T-helper 1 cell treated with Interleukin-12 subunit alpha and Interleukin-12 subunit beta and Interleukin-4 antibody, amounts not matched to agents 30 μg/mL and 1 μg/mL, for 36 hours (primary cell): ENCODE measurements around the gene FAM149A.

Source experiments
- H3K27ac Mint-ChIP-seq: one replicate; pipeline ENCODE4 v1.8.0; 2021; ENCODE audit warnings: mild to moderate bottlenecking, mixed read lengths
- H3K27me3 Mint-ChIP-seq: one replicate; pipeline ENCODE4 v1.8.0; 2021; ENCODE audit warnings: low read depth, mixed read lengths
- H3K36me3 Mint-ChIP-seq: one replicate; pipeline ENCODE4 v1.8.0; 2021; ENCODE audit warnings: low read depth, mixed read lengths
- H3K4me1 Mint-ChIP-seq: one replicate; pipeline ENCODE4 v1.8.0; 2021; ENCODE audit warnings: low read depth, mixed read lengths
- H3K4me3 Mint-ChIP-seq: one replicate; pipeline ENCODE4 v1.8.0; 2021; ENCODE audit warnings: mild to moderate bottlenecking, moderate library complexity, mixed read lengths
- H3K9me3 Mint-ChIP-seq: one replicate; pipeline ENCODE4 v1.8.0; 2021; ENCODE audit warnings: mixed read lengths

FAM149A gene

GRCh38 chr4:186104114-186104889 is at the start of gene FAM149A:
FAM149A (plus strand) TSS chr4:186104704.
- Mint-ChIP-seq H3K4me1 (peaks cover 4% of the 10 kb centered on the region), H3K9me3 (no peaks in the 10 kb centered on the region), H3K27me3 (peaks cover 58% of the 10 kb centered on the region), H3K27ac (no peak within 1 kb of the TSS), H3K36me3 (no peaks in the 10 kb centered on the region), H3K4me3 (peak within 1 kb of the TSS; percentile 67)

- Mint-ChIP-seq H3K27ac (no peak overlapping the region), H3K4me3 (no peak overlapping the region), H3K36me3 (no peaks in the 10 kb centered on the region)
Measured at GRCh38 chr4:186058253-186058979, 46.1 kb upstream of the FAM149A start.

GRCh38 chr4:186058980-186059316 is 45.6 kb upstream of the FAM149A start:
- Mint-ChIP-seq H3K27me3 (peaks cover 10% of the 10 kb centered on the region), H3K4me1 (peaks cover 6% of the 10 kb centered on the region), H3K27ac (no peak overlapping the region)

More at GRCh38 chr4:186058253-186058979, 46.1 kb upstream of the FAM149A start:
- Mint-ChIP-seq H3K9me3 (peaks cover 8% of the 10 kb centered on the region), H3K4me1 (peaks cover 6% of the 10 kb centered on the region), H3K27me3 (peaks cover 10% of the 10 kb centered on the region)

DNA sequence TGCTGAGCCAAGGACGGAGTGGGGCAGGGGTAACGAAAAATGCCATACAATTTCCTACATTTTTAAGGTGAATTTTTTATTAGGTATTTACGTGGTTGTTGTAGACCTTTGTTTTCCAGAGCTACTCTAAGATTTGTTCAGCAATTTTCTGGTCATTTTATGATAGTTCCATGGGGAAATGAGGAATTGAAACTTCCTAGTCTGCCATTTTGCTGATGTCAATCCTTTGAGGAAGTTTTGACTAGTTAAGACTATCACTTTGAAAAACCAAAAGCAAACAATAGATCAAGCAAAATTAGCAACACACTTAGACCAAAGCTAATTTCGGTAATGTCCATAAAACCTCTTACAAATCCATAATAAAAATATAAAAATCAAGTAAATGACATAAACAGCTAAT is 42.6 kb upstream of the FAM149A start:
- H3K27me3 Mint-ChIP-seq, result peaks cover 14% of the 10 kb centered on the region
- no peak overlapping the region for H3K4me3 Mint-ChIP-seq
- no peak overlapping the region for H3K27ac Mint-ChIP-seq

More at GRCh38 chr4:186058980-186059316, 45.6 kb upstream of the FAM149A start:
- no peak overlapping the region for H3K4me3 Mint-ChIP-seq
- H3K36me3 Mint-ChIP-seq, result no peaks in the 10 kb centered on the region
- peaks cover 8% of the 10 kb centered on the region for H3K9me3 Mint-ChIP-seq

GRCh38 chr4:186067757-186068385 is 36.6 kb upstream of the FAM149A start:
- no peaks in the 10 kb centered on the region for H3K9me3 Mint-ChIP-seq
- H3K27me3 Mint-ChIP-seq, result peaks cover 21% of the 10 kb centered on the region
- H3K27ac Mint-ChIP-seq, result no peak overlapping the region
- H3K4me3 Mint-ChIP-seq, result no peak overlapping the region
- peaks cover 11% of the 10 kb centered on the region for H3K4me1 Mint-ChIP-seq
- H3K36me3 Mint-ChIP-seq, result no peaks in the 10 kb centered on the region

More for the DNA sequence above, 42.6 kb upstream of the FAM149A start:
- H3K4me1 Mint-ChIP-seq, result peaks cover 6% of the 10 kb centered on the region
- no peaks in the 10 kb centered on the region for H3K36me3 Mint-ChIP-seq
- peaks cover 8% of the 10 kb centered on the region for H3K9me3 Mint-ChIP-seq

DNA sequence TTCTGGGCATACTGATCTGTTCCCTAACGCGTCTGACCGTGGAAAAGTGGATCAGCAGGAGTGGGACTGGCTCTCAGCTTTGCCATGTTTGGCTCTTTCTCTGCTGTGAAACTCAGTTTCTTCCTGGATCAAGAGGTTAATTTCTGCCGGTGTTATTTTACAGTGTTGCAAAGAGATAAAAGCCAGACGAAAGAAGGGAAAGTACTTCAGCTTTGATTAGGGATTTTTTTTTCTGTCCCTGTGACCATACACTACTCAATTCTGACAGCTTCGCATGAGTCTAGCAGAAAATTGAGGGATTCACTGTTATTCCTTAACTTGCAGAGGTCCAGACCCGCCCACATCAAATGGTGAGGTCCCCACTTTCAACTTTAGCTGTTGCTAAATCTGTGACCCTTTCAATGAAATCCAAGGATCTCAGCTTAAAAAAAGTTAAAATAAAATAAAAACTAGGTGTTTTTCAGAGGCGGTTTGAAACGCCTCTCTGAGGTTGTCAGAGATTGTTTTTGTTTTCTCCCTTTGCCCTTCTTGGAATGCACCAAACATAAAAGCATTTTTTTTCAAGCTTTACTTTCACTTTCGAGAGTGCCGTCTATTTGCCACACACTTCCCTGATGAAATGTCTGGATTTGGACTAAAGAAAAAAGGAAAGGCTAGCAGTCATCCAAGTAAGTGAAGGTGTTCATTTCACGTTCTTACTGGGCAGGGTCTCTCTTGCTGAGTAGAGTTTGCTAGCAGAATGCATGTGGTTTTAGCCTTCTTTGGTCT is 35.7 kb upstream of the FAM149A start, which contains the start of gene TLR3:
TSS of gene TLR3 (plus strand) at position 576 of the 768 bp plus-strand sequence. CDS start 7,464 bp downstream, outside the sequence.
- Mint-ChIP-seq H3K4me3 (peak within 1 kb of the TSS; percentile 75), H3K36me3 (no peaks in the 10 kb centered on the region), H3K9me3 (no peaks in the 10 kb centered on the region), H3K4me1 (peaks cover 11% of the 10 kb centered on the region), H3K27me3 (peaks cover 21% of the 10 kb centered on the region), H3K27ac (peak within 1 kb of the TSS; percentile 1)

DNA sequence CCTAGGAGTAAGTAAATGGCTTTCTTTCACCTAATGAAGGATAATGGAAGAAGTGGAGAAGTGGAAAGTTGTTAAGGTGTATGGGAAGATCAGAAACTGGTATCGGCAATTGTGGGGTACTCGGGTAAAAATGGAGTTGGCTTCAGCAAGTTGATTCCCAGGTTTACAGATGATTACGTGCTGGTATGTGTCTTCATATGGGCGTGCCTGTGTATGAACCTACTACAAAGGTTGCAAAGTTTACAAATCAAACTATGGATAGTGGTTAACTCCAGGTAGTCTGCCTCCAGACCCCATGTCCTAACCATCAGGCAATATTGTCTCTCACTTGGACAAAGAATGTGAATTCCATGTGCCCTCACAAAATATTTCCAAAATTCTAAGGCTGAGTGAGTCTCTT is 34.8 kb upstream of the FAM149A start:
- H3K9me3 Mint-ChIP-seq, result no peaks in the 10 kb centered on the region
- H3K4me3 Mint-ChIP-seq, result no peak overlapping the region
- H3K27ac Mint-ChIP-seq, result no peak overlapping the region
- H3K36me3 Mint-ChIP-seq, result no peaks in the 10 kb centered on the region
- peaks cover 11% of the 10 kb centered on the region for H3K4me1 Mint-ChIP-seq
- H3K27me3 Mint-ChIP-seq, result peaks cover 21% of the 10 kb centered on the region

DNA sequence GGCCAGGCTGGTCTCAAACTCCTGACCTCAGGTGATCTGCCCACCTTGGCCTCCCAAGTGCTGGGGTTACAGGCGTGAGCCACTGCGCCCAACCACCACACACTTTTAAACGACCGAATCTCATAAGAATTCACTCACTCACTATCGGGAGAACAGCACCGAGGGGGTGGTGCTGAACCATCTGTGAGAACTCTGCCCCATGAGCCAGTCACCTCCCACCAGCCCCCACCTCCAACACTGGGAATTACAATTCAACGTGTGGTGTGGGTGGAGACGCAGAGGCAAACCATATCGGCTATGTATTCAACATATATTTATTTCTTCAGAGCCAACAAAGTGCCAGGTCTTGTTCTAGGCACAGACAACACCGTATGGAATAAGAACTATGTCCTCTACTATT is 32.0 kb upstream of the FAM149A start:
- Mint-ChIP-seq H3K4me1 (peaks cover 11% of the 10 kb centered on the region), H3K27me3 (peaks cover 19% of the 10 kb centered on the region), H3K9me3 (no peaks in the 10 kb centered on the region), H3K27ac (no peak overlapping the region), H3K36me3 (no peaks in the 10 kb centered on the region), H3K4me3 (no peak overlapping the region)

- Mint-ChIP-seq H3K27ac (no peak overlapping the region), H3K4me3 (no peak overlapping the region), H3K4me1 (peaks cover 4% of the 10 kb centered on the region), H3K9me3 (no peaks in the 10 kb centered on the region), H3K36me3 (no peaks in the 10 kb centered on the region), H3K27me3 (peaks cover 21% of the 10 kb centered on the region)
Measured at GRCh38 chr4:186074189-186074588, 30.3 kb upstream of the FAM149A start.

DNA sequence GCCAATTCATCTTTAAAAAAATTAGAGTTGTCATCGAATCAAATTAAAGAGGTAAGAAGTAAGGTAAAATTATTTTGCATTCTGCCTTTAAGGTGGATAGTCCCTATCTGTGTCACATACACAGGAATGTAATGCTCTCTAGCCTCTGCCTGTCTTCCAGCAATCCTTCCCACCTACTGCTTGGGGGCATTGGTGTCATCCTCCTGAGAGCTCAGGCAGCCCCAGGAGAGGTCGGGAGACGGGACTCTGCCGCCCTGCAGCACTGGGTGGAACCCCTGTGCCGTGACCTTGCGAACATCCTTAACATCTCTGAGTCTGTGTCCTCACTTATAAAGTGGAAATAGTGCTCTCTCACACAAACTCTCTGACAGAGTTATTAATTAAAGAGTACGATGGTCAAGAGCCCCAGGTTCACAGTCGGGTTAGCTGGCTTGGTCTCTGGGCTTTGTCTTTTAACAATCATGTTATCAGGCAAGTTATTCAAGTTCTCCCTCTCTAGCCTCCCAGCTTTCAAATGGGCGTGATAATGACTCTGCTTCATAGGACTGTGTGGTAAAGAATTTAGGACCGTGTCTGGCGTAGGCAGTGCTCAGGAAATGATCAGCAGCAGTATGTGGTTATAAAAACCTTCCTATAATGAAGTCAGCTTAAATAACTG is 25.4 kb upstream of the FAM149A start:
- H3K36me3 Mint-ChIP-seq, result no peaks in the 10 kb centered on the region
- H3K4me3 Mint-ChIP-seq, result no peak overlapping the region
- H3K27ac Mint-ChIP-seq, result no peak overlapping the region
- no peaks in the 10 kb centered on the region for H3K9me3 Mint-ChIP-seq
- peaks cover 25% of the 10 kb centered on the region for H3K27me3 Mint-ChIP-seq
- H3K4me1 Mint-ChIP-seq, result no peaks in the 10 kb centered on the region

GRCh38 chr4:186079694-186080093 is 24.8 kb upstream of the FAM149A start:
- H3K9me3 Mint-ChIP-seq, result no peaks in the 10 kb centered on the region
- no peak overlapping the region for H3K4me3 Mint-ChIP-seq
- peaks cover 25% of the 10 kb centered on the region for H3K27me3 Mint-ChIP-seq
- no peaks in the 10 kb centered on the region for H3K36me3 Mint-ChIP-seq
- H3K27ac Mint-ChIP-seq, result no peak overlapping the region
- no peaks in the 10 kb centered on the region for H3K4me1 Mint-ChIP-seq

GRCh38 chr4:186081202-186081807 is 23.2 kb upstream of the FAM149A start:
- H3K27me3 Mint-ChIP-seq, result peaks cover 25% of the 10 kb centered on the region
- H3K36me3 Mint-ChIP-seq, result no peaks in the 10 kb centered on the region
- H3K27ac Mint-ChIP-seq, result no peak overlapping the region
- H3K9me3 Mint-ChIP-seq, result no peaks in the 10 kb centered on the region
- no peak overlapping the region for H3K4me3 Mint-ChIP-seq
- H3K4me1 Mint-ChIP-seq, result no peaks in the 10 kb centered on the region

- H3K27me3 Mint-ChIP-seq, result peaks cover 19% of the 10 kb centered on the region
- H3K4me1 Mint-ChIP-seq, result no peaks in the 10 kb centered on the region
- no peaks in the 10 kb centered on the region for H3K36me3 Mint-ChIP-seq
- no peaks in the 10 kb centered on the region for H3K9me3 Mint-ChIP-seq
- H3K27ac Mint-ChIP-seq, result no peak overlapping the region
- H3K4me3 Mint-ChIP-seq, result no peak overlapping the region
Measured at GRCh38 chr4:186082221-186082620, 22.3 kb upstream of the FAM149A start.
